Ovary (tissue), 9 donors: ENCODE data around the gene ARMC7. TPM values are rescaled to one million over a fixed set of nuclear protein-coding genes. Genes with fewer than 3 reads are reported as not detected.
"Not testable (repeated sequence)": the region's sequence is repeated elsewhere in the genome, so short reads cannot be mapped to it uniquely, and the experiment has no call there.

Source experiments
- DNase-seq, 5 donors: peaks; one replicate each; pipeline ENCODE4 v3.0.0-alpha.2; 2019 to 2020
- H3K27ac ChIP-seq, 2 donors: fragments of 200-600 bp; one replicate each; pipeline versions ENCODE4 v1.5.1 to v1.8.0; 2019 to 2022
- H3K27me3 ChIP-seq: fragments of 200-600 bp; one replicate; pipeline ENCODE4 v1.8.0; 2022
- H3K36me3 ChIP-seq: fragments of 200-600 bp; sonication (generic); one replicate; pipeline ENCODE4 v1.5.1; 2019
- H3K4me1 ChIP-seq: one replicate; pipeline ENCODE4 v1.8.1; 2013; ENCODE audit warnings: mild to moderate bottlenecking, moderate library complexity; ENCODE audit not compliant: insufficient read depth
- H3K4me3 ChIP-seq: fragments of 200-600 bp; sonication (generic); one replicate; pipeline ENCODE4 v1.5.1; 2017
- H3K9me3 ChIP-seq, 2 donors: fragments of 200-600 bp in 1 of 2; sonication (generic) in 1 of 2; one replicate each; pipeline versions ENCODE4 v1.5.1 to v1.8.1; 2013 to 2019; ENCODE audit warnings: mild to moderate bottlenecking in 1 of 2, moderate library complexity in 1 of 2
- EP300 ChIP-seq: sonication (generic); formaldehyde crosslinking; IDR thresholded peaks from one replicate; pipeline ENCODE4 v1.6.1; 2017; ENCODE audit warnings: antibody characterized with exemption
- POLR2A ChIP-seq: fragments of 450-650 bp; IDR thresholded peaks from one replicate; pipeline ENCODE4 v1.6.1; 2017; ENCODE audit warnings: antibody characterized with exemption, mild to moderate bottlenecking, moderate library complexity
- WGBS, 3 donors: extraction: QIAGEN DNeasy Blood & Tissue Kit in 1 of 3; methylation state at CpG; one replicate each; pipeline versions ENCODE4 v1.1.5 to v1.1.7; 2013 to 2017; 5-methylcytosine and 5-hydroxymethylcytosine counted together
- intact Hi-C, 4 donors: fragments of 100-400 bp; cut with DNase I; formaldehyde crosslinking; loops; one replicate each; pipeline versions ENCODE4 v1.11.0 to v1.15.1; 2022 to 2023
- polyA plus RNA-seq, 2 donors: library from polyadenylated mRNA; stranded (reverse); fragments of 200-250 nt in 1 of 2; fragments of 350-450 nt in 1 of 2; fragmentation: Illumina TruSeq in 1 of 2; extraction: RNeasy Lipid Tissue Mini Kit (QIAGEN cat#74804) in 1 of 2; gene quantifications; one replicate each; pipeline ENCODE4 v1.2.3, GENCODE V29; 2013 to 2014
- total RNA-seq, 7 donors: library from RNA; depleted of rRNA in 2 of 7; stranded (reverse); fragments of >200 nt in 2 of 7; fragmentation: NEBNext Ultra II Directional in 3 of 7; extraction: Animal tissue kit (Norgen Biotek cat#: 25700) in 3 of 7; gene quantifications; one replicate each; pipeline versions ENCODE4 v1.1.0 to v1.2.4, GENCODE V29; 2016 to 2023
- TF ChIP-seq, protein P1 (sequence below), 3 donors: fragments of 450-650 bp in 2 of 3; fragments of 200-600 bp in 1 of 3; IDR thresholded peaks; one replicate each; pipeline versions ENCODE4 v1.5.1 to v1.8.0; 2016 to 2022; ENCODE audit warnings: antibody characterized with exemption in 3 of 3, mild to moderate bottlenecking in 1 of 3
- donor health status: DM: no; HTN: no; CAD: no; lungs with moderate emphysema.
- donor health status: DM: no; HTN: no; CAD: no.
- donor health status: Bipolar disorder and iron deficiency.
- donor health status: DM: yes; HTN: yes; CAD: no.
- donor health status: DM: no; HTN: no; CAD: no.
- donor health status: DM: yes; HTN: yes; CAD: no.

ARMC7 gene
- total and polyA plus RNA-seq, 9 donors, result 4.6 to 10.5 (median 5.7) TPM

DNA sequence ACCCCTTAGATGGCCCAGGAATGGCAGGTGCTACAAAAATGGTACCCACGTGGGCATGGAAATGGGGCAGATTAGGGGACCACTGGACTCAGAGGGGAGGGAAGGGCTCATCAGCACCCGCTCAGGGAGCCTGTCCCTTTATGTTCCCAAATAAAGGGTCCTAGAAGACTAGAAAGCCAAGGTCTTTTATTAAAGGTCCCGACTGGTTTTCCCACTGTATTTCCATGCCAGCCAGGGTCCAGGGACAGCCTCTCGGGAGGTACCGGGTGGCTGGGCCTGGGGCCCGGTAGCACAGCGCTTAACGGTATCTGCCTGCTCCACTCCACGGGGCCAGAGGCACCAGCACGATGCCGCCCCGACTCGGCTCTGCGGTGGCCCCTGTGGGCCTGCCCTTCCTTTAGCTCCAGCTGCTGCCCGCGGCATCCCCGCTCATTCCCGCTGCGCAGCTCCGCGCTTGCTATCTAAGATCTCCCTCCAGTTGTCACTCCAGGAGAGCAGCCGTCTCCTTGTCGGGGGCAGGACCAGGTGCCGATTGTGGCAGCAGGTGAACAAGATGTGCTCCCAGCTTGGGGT lies 20.4 kb downstream of the ARMC7 start:
- DNase-seq, result peak in 1 of 5 donors; percentile 44
- intact Hi-C loops, result no loop called here
- no peaks in the 10 kb centered on the region for H3K36me3 ChIP-seq
- no peaks in the 10 kb centered on the region for H3K4me1 ChIP-seq
- no peaks in the 10 kb centered on the region for H3K9me3 ChIP-seq
- WGBS, 3 donors, result 67 to 82% (median 70%) methylated on average over 24 of the region's 24 CpGs
- H3K27me3 ChIP-seq, result no peaks in the 10 kb centered on the region
- H3K4me3 ChIP-seq, result peak overlapping the region; percentile 74
- peak overlapping the region in 1 of 2 donors; percentile 76 for H3K27ac ChIP-seq
- TF ChIP-seq, protein P1, sequence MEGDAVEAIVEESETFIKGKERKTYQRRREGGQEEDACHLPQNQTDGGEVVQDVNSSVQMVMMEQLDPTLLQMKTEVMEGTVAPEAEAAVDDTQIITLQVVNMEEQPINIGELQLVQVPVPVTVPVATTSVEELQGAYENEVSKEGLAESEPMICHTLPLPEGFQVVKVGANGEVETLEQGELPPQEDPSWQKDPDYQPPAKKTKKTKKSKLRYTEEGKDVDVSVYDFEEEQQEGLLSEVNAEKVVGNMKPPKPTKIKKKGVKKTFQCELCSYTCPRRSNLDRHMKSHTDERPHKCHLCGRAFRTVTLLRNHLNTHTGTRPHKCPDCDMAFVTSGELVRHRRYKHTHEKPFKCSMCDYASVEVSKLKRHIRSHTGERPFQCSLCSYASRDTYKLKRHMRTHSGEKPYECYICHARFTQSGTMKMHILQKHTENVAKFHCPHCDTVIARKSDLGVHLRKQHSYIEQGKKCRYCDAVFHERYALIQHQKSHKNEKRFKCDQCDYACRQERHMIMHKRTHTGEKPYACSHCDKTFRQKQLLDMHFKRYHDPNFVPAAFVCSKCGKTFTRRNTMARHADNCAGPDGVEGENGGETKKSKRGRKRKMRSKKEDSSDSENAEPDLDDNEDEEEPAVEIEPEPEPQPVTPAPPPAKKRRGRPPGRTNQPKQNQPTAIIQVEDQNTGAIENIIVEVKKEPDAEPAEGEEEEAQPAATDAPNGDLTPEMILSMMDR (IDR thresholded peaks at IDR 0.05), result no peak
- TF ChIP-seq EP300, result no peak
- no peak for TF ChIP-seq POLR2A

DNA sequence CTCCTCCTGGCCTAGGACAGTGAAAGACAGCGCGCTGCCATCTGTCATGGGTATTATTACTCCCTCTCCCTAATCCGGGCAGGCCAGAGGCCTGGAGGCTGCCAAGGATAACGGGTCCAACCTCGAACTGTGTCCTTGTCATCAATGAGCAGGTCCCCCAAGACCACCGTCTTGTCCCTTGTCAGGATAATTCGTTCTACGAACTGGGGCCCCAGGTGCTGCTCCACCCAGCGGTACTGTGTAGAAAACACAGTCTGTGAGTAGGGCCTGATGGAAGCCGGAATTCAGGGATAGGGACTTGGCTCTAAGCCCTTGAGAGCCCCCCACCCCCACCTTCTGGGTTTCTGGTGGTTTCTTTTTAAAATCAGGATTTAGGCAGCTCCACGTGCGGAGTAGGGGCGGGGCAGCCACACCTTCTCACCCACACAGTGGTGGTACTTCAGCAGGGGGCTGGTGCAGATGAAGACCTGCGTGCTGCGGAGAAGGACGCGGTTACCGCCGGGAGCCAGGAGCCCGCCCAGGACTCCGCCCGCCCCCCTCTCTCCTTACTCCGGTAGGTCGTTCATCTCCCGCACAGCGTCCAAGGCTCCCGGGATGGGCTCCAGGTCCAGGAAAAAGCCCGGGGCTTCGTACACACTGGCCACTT lies 21.0 kb downstream of the ARMC7 start:
- intact Hi-C loops, result no loop called here
- H3K36me3 ChIP-seq, result no peaks in the 10 kb centered on the region
- H3K9me3 ChIP-seq, result no peaks in the 10 kb centered on the region
- peak overlapping the region; percentile 76 to 92 for H3K27ac ChIP-seq
- peak overlapping the region; percentile 74 for H3K4me3 ChIP-seq
- DNase-seq, result peak; percentile 52 to 73 (median 61)
- TF ChIP-seq, protein P1 (IDR thresholded peaks at IDR 0.05), result peak in 1 of 3 donors; percentile 37
- TF ChIP-seq POLR2A (no peak), EP300 (no peak)
- no peaks in the 10 kb centered on the region for H3K27me3 ChIP-seq
- H3K4me1 ChIP-seq, result no peaks in the 10 kb centered on the region
- 10 to 13% (median 10%) methylated on average over 26 to 29 of the region's 29 CpGs for WGBS, 3 donors

DNA sequence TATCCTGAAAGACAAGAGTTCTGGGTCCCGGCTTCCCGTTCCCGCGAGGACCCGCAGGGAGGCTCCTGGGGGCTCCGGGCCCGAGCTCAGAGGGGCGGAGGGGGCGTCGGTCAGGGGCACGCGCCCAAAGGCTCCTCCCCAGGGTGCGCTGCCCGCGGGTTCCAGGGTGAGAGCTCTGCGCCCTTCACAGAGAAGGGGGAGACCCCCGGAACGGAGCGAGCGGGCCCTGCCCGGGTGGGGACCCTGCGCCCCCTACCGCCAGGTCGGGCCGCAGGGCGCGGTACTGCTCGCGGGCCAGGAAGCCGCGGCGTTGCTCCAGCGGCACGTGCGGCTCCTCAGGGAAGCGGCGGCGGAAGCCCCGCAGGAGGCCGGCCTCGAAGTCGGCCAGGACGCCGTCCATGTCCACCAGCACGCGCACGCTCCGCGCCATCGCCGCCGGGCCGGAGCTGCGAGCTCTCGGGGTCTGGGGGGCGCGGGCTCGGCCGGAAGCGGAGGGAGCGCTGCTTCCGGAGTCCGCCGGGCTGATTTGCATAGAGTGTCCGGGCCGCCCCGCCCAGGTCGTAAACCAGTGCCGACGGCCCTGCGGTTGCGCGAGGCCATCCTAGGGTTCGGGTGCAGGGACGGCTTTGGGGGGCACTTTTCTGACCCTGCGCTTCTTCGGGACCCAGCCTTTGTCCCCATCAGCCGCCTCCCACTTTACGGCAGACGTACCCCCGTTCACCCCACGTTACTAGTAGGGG lies 21.7 kb downstream of the ARMC7 start, which contains the start of gene NT5C:
Gene NT5C (minus strand): TSS at position 465 of the 740 bp plus-strand sequence. CDS start 35 bp downstream, at position 430.
- no peaks in the 10 kb centered on the region for H3K36me3 ChIP-seq
- peak within 1 kb of the TSS; percentile 76 to 92 for H3K27ac ChIP-seq
- intact Hi-C loops, result no loop called here
- H3K4me1 ChIP-seq, result no peaks in the 10 kb centered on the region
- peak within 1 kb of the TSS; percentile 74 for H3K4me3 ChIP-seq
- TF ChIP-seq POLR2A (peak; percentile 69), EP300 (no peak)
- TF ChIP-seq, protein P1 (IDR thresholded peaks at IDR 0.05), result peak; percentile 73 to 88 (median 85)
- H3K27me3 ChIP-seq, result no peaks in the 10 kb centered on the region
- WGBS, 3 donors, result 0 to 1% (median 0%) methylated on average over 46 to 82 of the region's 82 CpGs
- peak; percentile 79 to 90 (median 82) for DNase-seq
- no peaks in the 10 kb centered on the region for H3K9me3 ChIP-seq

DNA sequence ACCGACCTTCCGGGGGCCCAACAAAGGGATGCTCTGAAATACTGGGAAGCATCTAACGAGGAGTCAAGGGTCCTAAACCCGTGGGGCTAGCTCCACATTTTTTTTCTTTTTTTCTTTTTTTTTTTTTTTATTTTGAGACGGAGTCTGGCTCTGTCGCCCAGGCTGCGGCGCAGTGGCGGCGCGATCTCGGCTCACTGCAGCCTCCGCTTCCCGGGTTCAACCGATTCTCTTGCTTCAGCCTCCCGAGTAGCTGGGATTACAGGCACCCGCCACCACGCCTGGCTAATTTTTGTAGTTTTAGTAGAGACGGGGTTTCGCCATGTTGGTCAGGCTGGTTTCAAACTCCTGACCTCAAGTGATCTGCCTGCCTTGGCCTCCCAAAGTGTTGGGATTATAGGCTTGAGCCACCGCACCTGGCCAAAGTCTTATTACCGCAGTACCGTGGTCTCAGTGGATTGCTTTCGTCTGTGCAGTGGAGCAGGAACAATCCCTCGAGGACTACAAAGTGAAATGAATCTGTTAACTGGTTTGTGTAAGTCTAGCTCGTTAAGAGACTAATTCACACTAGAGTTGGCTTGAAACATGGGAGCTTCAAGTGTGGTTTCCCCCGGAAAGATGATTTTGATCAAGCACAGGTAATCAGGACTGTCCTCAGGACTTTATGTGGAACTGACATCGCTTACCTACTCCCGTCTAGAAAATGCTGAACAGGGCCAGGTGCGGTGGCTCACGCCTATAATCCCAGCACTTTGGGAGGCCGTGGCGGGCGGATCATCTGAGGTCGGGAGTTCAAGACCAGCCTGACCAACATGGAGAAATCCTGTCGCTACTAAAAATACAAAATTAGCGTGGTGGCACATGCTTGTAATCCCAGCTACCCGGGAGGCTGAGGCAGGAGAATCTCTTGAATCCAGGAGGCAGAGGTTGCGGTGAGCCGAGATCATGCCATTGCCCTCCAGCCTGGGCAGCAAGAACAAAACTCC lies 22.5 kb downstream of the ARMC7 start:
- H3K27me3 ChIP-seq, H3K9me3 ChIP-seq, H3K36me3 ChIP-seq, intact Hi-C loops, H3K4me1 ChIP-seq: not testable (repeated sequence)
- Histone ChIP-seq H3K4me3 (peak overlapping the region; percentile 74), H3K27ac (peak overlapping the region; percentile 76 to 92)
- DNase-seq, result peak in 1 of 5 donors; percentile 18
- 77 to 81% (median 79%) methylated on average over 40 of the region's 40 CpGs for WGBS, 3 donors
